ENCODE results near the gene MIS12. TPM values are rescaled to one million over a fixed set of nuclear protein-coding genes. Genes with fewer than 3 reads are reported as not detected.

Gene MIS12
- total and polyA plus RNA-seq, 2 of the 13 experiments (the other 11 are each of a cell fraction or from before 2014, with no cell fraction given), result 13.4 to 28.0 TPM

DNA sequence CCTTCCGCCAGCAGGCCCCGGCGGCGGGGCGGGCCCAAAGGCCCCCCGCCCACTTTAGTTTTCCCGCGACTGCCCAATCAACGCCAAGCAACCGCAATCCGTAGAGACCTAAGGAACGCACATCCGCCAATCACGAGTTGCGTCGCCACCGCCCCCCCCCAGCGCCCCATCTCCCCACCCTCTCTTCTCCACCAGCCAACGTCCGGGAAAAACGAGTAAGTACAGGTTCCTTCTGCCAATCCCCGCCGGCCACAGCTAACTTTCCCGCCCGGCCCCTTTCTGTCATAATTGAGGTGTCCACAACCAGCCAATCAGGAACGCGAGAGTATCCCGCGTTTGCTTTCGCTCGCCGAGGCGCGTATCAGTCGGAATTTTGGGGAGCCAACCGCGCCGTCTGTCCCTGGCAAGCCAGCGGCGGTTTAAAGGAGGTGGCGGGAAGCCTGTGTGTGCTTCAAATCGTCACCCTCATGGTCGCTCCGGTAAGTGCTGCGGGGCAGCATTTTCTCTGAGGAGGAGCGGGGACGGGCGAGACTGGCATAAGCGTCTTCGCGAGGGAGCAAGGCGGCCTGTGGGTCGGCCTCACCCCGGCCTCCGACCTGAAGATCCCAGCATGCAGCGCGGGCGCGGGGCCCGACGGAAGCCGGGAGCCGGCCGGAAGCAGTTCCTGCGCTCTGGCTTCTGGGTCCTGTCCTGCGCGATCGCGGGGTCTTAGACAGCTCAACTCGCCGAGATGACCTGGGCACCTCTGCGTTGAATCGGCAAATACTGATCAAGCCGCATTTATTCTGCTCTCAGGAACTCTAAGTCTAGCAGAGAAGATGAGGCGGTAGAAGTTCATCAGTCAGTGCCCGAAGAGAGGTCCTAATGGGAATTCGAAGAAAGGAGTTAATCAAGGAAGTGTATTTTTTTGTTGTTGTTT lies at the start of gene MIS12 (continued):
- TF ChIP-seq ZNF652 (CRISPR knock-in tag; IDR thresholded peaks at IDR 0.05; ENCODE audit: borderline replicate concordance, low read depth) (0 out of 2 replicates have a peak, but pooled peaks have one; percentile 13), ZMYM4 (CRISPR knock-in tag; IDR thresholded peaks at IDR 0.05) (peak; percentile 86), ATF7 (IDR thresholded peaks at IDR 0.05) (no peak), ATF7 (CRISPR knock-in tag; IDR thresholded peaks at IDR 0.05) (peak; percentile 79; the same call in 1 of the 2 replicates), BRCA1 (CRISPR knock-in tag; IDR thresholded peaks at IDR 0.05) (no peak), TARDBP (CRISPR knock-in tag; IDR thresholded peaks at IDR 0.05) (peak; percentile 64; the same call in 1 of the 2 replicates), ZNF570 (CRISPR knock-in tag; IDR thresholded peaks at IDR 0.05; ENCODE audit: borderline replicate concordance) (no peak)
- TF ChIP-seq, protein P1, sequence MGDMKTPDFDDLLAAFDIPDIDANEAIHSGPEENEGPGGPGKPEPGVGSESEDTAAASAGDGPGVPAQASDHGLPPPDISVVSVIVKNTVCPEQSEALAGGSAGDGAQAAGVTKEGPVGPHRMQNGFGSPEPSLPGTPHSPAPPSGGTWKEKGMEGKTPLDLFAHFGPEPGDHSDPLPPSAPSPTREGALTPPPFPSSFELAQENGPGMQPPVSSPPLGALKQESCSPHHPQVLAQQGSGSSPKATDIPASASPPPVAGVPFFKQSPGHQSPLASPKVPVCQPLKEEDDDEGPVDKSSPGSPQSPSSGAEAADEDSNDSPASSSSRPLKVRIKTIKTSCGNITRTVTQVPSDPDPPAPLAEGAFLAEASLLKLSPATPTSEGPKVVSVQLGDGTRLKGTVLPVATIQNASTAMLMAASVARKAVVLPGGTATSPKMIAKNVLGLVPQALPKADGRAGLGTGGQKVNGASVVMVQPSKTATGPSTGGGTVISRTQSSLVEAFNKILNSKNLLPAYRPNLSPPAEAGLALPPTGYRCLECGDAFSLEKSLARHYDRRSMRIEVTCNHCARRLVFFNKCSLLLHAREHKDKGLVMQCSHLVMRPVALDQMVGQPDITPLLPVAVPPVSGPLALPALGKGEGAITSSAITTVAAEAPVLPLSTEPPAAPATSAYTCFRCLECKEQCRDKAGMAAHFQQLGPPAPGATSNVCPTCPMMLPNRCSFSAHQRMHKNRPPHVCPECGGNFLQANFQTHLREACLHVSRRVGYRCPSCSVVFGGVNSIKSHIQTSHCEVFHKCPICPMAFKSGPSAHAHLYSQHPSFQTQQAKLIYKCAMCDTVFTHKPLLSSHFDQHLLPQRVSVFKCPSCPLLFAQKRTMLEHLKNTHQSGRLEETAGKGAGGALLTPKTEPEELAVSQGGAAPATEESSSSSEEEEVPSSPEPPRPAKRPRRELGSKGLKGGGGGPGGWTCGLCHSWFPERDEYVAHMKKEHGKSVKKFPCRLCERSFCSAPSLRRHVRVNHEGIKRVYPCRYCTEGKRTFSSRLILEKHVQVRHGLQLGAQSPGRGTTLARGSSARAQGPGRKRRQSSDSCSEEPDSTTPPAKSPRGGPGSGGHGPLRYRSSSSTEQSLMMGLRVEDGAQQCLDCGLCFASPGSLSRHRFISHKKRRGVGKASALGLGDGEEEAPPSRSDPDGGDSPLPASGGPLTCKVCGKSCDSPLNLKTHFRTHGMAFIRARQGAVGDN (CRISPR knock-in tag; IDR thresholded peaks at IDR 0.05), result peak; percentile 96
- TF ChIP-seq, protein P2, sequence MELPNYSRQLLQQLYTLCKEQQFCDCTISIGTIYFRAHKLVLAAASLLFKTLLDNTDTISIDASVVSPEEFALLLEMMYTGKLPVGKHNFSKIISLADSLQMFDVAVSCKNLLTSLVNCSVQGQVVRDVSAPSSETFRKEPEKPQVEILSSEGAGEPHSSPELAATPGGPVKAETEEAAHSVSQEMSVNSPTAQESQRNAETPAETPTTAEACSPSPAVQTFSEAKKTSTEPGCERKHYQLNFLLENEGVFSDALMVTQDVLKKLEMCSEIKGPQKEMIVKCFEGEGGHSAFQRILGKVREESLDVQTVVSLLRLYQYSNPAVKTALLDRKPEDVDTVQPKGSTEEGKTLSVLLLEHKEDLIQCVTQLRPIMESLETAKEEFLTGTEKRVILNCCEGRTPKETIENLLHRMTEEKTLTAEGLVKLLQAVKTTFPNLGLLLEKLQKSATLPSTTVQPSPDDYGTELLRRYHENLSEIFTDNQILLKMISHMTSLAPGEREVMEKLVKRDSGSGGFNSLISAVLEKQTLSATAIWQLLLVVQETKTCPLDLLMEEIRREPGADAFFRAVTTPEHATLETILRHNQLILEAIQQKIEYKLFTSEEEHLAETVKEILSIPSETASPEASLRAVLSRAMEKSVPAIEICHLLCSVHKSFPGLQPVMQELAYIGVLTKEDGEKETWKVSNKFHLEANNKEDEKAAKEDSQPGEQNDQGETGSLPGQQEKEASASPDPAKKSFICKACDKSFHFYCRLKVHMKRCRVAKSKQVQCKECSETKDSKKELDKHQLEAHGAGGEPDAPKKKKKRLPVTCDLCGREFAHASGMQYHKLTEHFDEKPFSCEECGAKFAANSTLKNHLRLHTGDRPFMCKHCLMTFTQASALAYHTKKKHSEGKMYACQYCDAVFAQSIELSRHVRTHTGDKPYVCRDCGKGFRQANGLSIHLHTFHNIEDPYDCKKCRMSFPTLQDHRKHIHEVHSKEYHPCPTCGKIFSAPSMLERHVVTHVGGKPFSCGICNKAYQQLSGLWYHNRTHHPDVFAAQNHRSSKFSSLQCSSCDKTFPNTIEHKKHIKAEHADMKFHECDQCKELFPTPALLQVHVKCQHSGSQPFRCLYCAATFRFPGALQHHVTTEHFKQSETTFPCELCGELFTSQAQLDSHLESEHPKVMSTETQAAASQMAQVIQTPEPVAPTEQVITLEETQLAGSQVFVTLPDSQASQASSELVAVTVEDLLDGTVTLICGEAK (IDR thresholded peaks at IDR 0.05), result no peak
- TF ChIP-seq, protein P2 (CRISPR knock-in tag; IDR thresholded peaks at IDR 0.05), result peak; percentile 80
- TF ChIP-seq, protein P3, sequence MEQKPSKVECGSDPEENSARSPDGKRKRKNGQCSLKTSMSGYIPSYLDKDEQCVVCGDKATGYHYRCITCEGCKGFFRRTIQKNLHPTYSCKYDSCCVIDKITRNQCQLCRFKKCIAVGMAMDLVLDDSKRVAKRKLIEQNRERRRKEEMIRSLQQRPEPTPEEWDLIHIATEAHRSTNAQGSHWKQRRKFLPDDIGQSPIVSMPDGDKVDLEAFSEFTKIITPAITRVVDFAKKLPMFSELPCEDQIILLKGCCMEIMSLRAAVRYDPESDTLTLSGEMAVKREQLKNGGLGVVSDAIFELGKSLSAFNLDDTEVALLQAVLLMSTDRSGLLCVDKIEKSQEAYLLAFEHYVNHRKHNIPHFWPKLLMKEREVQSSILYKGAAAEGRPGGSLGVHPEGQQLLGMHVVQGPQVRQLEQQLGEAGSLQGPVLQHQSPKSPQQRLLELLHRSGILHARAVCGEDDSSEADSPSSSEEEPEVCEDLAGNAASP (CRISPR knock-in tag; IDR thresholded peaks at IDR 0.05; ENCODE audit: borderline replicate concordance), result no peak

Measured in HepG2 (cell line).